ENCODE data around the gene C20orf202.

Gene C20orf202

GRCh38 chr20:1190847-1191246 is 12.4 kb upstream of the C20orf202 start:
- no peak for TF ChIP-seq CTCF (IDR thresholded peaks at IDR 0.05; ENCODE audit: control insufficient read depth, insufficient read depth, low read depth, low read length, missing control alignments)
- H3K4me3 ChIP-seq (ENCODE audit: control insufficient read depth, low read depth, low read length), result no peak overlapping the region
- DNase-seq (ENCODE audit: low read depth), result no peak

GRCh38 chr20:1191299-1191698 is 12.0 kb upstream of the C20orf202 start:
- no peak for TF ChIP-seq CTCF (IDR thresholded peaks at IDR 0.05; ENCODE audit: control insufficient read depth, insufficient read depth, low read depth, low read length, missing control alignments)
- no peak overlapping the region for H3K4me3 ChIP-seq (ENCODE audit: control insufficient read depth, low read depth, low read length)
- no peak for DNase-seq (ENCODE audit: low read depth)

- H3K4me3 ChIP-seq (ENCODE audit: control insufficient read depth, low read depth, low read length), result no peak overlapping the region
- no peak for TF ChIP-seq CTCF (IDR thresholded peaks at IDR 0.05; ENCODE audit: control insufficient read depth, insufficient read depth, low read depth, low read length, missing control alignments)
Measured at GRCh38 chr20:1195226-1195625, 8.0 kb upstream of the C20orf202 start.

GRCh38 chr20:1196634-1197033 is 6.6 kb upstream of the C20orf202 start:
- TF ChIP-seq CTCF (IDR thresholded peaks at IDR 0.05; ENCODE audit: control insufficient read depth, insufficient read depth, low read depth, low read length, missing control alignments), result no peak

More at GRCh38 chr20:1195226-1195625, 8.0 kb upstream of the C20orf202 start:
- DNase-seq (ENCODE audit: low read depth), result no peak

GRCh38 chr20:1197801-1198200 is 5.5 kb upstream of the C20orf202 start:
- no peak for TF ChIP-seq CTCF (IDR thresholded peaks at IDR 0.05; ENCODE audit: control insufficient read depth, insufficient read depth, low read depth, low read length, missing control alignments)
- no peak overlapping the region for H3K4me3 ChIP-seq (ENCODE audit: control insufficient read depth, low read depth, low read length)
- DNase-seq (ENCODE audit: low read depth), result no peak

More at GRCh38 chr20:1196634-1197033, 6.6 kb upstream of the C20orf202 start:
- DNase-seq (ENCODE audit: low read depth), result no peak
- H3K4me3 ChIP-seq (ENCODE audit: control insufficient read depth, low read depth, low read length), result no peak overlapping the region

GRCh38 chr20:1198751-1199150 is 4.5 kb upstream of the C20orf202 start:
- no peak overlapping the region for H3K4me3 ChIP-seq (ENCODE audit: control insufficient read depth, low read depth, low read length)
- no peak for DNase-seq (ENCODE audit: low read depth)
- TF ChIP-seq CTCF (IDR thresholded peaks at IDR 0.05; ENCODE audit: control insufficient read depth, insufficient read depth, low read depth, low read length, missing control alignments), result no peak

All from AG09309 (cell line).